PFSK-1 (cell line): Measurements from ENCODE around the gene RPL11.

Source experiments
- FOXP2 ChIP-seq: optimal IDR thresholded peaks from 2 replicates; pipeline ENCODE3; 2011; ENCODE audit warnings: borderline replicate concordance, control low read depth, inconsistent platforms; ENCODE audit not compliant: insufficient read depth; ENCODE audit errors: extremely low read length, extremely low read depth
- POLR2AphosphoS5 ChIP-seq: IDR thresholded peaks from 2 replicates; pipeline ENCODE4 v1.6.1; 2012; ENCODE audit warnings: low read depth, mild to moderate bottlenecking, control low read depth, low read length, moderate library complexity
- REST ChIP-seq, 2 experiments: IDR thresholded peaks; 2 replicates each; pipeline versions ENCODE4 v1.6.1 to v1.8.0; 2011 to 2012; ENCODE audit warnings: low read depth in 2 of 2, low read length in 2 of 2, control low read depth in 1 of 2, inconsistent platforms in 1 of 2, mild to moderate bottlenecking in 1 of 2, moderate library complexity in 1 of 2; ENCODE audit not compliant: insufficient read depth in 1 of 2
- SIN3A ChIP-seq: IDR thresholded peaks from 2 replicates; pipeline ENCODE4 v1.6.1; 2012; ENCODE audit warnings: mild to moderate bottlenecking, low read length, moderate library complexity, borderline replicate concordance; ENCODE audit not compliant: insufficient read depth
- TAF1 ChIP-seq: IDR thresholded peaks from 2 replicates; pipeline ENCODE4 v1.6.1; 2012; ENCODE audit warnings: low read length, control low read depth, borderline replicate concordance; ENCODE audit not compliant: insufficient read depth

The RPL11 gene

GRCh38 chr1:23667411-23667810, 24.2 kb upstream of the RPL11 start:
- no peak for TF ChIP-seq SIN3A
- no peak for TF ChIP-seq REST (IDR thresholded peaks at IDR 0.05; ENCODE audit: insufficient read depth in 1 of 2, low read depth in 2 of 2, low read length in 2 of 2)
- TF ChIP-seq TAF1, result no peak
- no peak for TF ChIP-seq FOXP2
- no peak for TF ChIP-seq POLR2AphosphoS5

GRCh38 chr1:23670709-23671108, 20.9 kb upstream of the RPL11 start:
- TF ChIP-seq FOXP2 (no peak), SIN3A (no peak), POLR2AphosphoS5 (no peak), REST (IDR thresholded peaks at IDR 0.05; ENCODE audit: insufficient read depth in 1 of 2, low read depth in 2 of 2, low read length in 2 of 2) (no peak), TAF1 (no peak)

GRCh38 chr1:23673086-23673813, 18.4 kb upstream of the RPL11 start:
- TF ChIP-seq POLR2AphosphoS5 (no peak), REST (IDR thresholded peaks at IDR 0.05; ENCODE audit: insufficient read depth in 1 of 2, low read depth in 2 of 2, low read length in 2 of 2) (peak; percentile 97 to 99), FOXP2 (no peak), SIN3A (peak; percentile 36; the same call in 1 of the 2 replicates), TAF1 (no peak)

GRCh38 chr1:23679815-23680214, 11.8 kb upstream of the RPL11 start:
- TF ChIP-seq POLR2AphosphoS5 (no peak), FOXP2 (no peak), REST (IDR thresholded peaks at IDR 0.05; ENCODE audit: insufficient read depth in 1 of 2, low read depth in 2 of 2, low read length in 2 of 2) (no peak), SIN3A (no peak), TAF1 (no peak)

GRCh38 chr1:23682946-23683345, 8.7 kb upstream of the RPL11 start:
- no peak for TF ChIP-seq FOXP2
- TF ChIP-seq TAF1, result no peak
- no peak for TF ChIP-seq REST (IDR thresholded peaks at IDR 0.05; ENCODE audit: insufficient read depth in 1 of 2, low read depth in 2 of 2, low read length in 2 of 2)
- no peak for TF ChIP-seq SIN3A
- TF ChIP-seq POLR2AphosphoS5, result no peak
